Esophagus (tissue), 2 donors: ENCODE data around the gene TRAF6. TPM values are rescaled to one million over a fixed set of nuclear protein-coding genes. Genes with fewer than 3 reads are reported as not detected.

ENCODE experiments used
- H3K27ac ChIP-seq, 2 donors: one replicate each; pipeline ENCODE4 v1.5.1; 2013; ENCODE audit warnings: low read depth in 2 of 2, mild to moderate bottlenecking in 2 of 2, inconsistent platforms in 1 of 2, low read length in 1 of 2, moderate library complexity in 1 of 2
- H3K27me3 ChIP-seq, 2 donors: one replicate each; pipeline ENCODE4 v1.6.1; 2013; ENCODE audit warnings: low read length in 2 of 2, control low read depth in 1 of 2, mild to moderate bottlenecking in 1 of 2; ENCODE audit not compliant: insufficient read depth in 2 of 2, control insufficient read depth in 1 of 2
- H3K36me3 ChIP-seq, 2 donors: one replicate each; pipeline ENCODE4 v1.6.1; 2013; ENCODE audit warnings: low read length in 1 of 2; ENCODE audit not compliant: control insufficient read depth in 2 of 2, insufficient read depth in 2 of 2
- H3K4me1 ChIP-seq, 2 donors: one replicate each; pipeline ENCODE4 v1.6.1; 2013; ENCODE audit warnings: low read length in 1 of 2; ENCODE audit not compliant: control insufficient read depth in 2 of 2, insufficient read depth in 2 of 2
- H3K4me3 ChIP-seq, 2 donors: one replicate each; pipeline ENCODE4 v1.5.1; 2013; ENCODE audit warnings: low read length in 2 of 2, mild to moderate bottlenecking in 2 of 2, low read depth in 1 of 2, moderate library complexity in 1 of 2
- H3K9me3 ChIP-seq, 2 donors: one replicate each; pipeline ENCODE4 v1.6.1; 2013; ENCODE audit warnings: mild to moderate bottlenecking in 2 of 2, low read depth in 1 of 2, low read length in 1 of 2, moderate library complexity in 1 of 2; ENCODE audit not compliant: control insufficient read depth in 2 of 2, insufficient read depth in 1 of 2
- WGBS, 2 donors: extraction: QIAGEN DNeasy Blood & Tissue Kit; methylation state at CpG; one replicate each; pipeline ENCODE4 v1.1.7; 2013; 5-methylcytosine and 5-hydroxymethylcytosine counted together
- polyA plus RNA-seq, 2 donors: library from polyadenylated mRNA; stranded (reverse); fragments of 200-250 nt; gene quantifications; one replicate each; pipeline ENCODE4 v1.2.3, GENCODE V29; 2013
- donor health status: healthy with polysubstance abuse.
- donor health status: Bipolar disorder and iron deficiency.

The TRAF6 gene
- polyA plus RNA-seq, 2 donors = 1.9 to 3.7 TPM

DNA sequence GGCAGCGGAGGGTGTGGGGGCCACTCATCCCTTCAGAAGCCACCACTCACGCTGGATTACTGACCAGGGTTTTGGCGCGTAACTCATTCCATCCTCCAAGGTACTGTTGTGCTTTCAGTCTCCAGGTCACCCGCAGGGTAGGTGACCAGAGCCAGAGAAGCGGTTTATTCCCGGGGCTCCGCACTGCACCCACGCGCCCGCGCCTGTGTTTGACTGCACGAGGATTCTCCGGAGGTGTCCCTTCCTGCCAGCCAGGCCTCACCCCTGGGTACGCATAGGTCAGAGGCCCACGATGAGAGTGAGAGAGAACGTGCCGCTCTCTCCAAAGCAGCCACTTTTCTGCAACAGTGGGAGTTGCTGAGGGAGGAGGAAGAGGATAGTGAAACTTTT is 55.5 kb downstream of the TRAF6 start:
- WGBS, 2 donors = 90% methylated on average over 18 of the region's 18 CpGs
- H3K4me1 ChIP-seq = peaks cover 0 to 12% of the 10 kb centered on the region in 2 donors
- no peaks in the 10 kb centered on the region for H3K36me3 ChIP-seq
- no peaks in the 10 kb centered on the region for H3K27me3 ChIP-seq
- no peaks in the 10 kb centered on the region for H3K9me3 ChIP-seq
- H3K4me3 ChIP-seq = no peak overlapping the region
- H3K27ac ChIP-seq = no peak overlapping the region

DNA sequence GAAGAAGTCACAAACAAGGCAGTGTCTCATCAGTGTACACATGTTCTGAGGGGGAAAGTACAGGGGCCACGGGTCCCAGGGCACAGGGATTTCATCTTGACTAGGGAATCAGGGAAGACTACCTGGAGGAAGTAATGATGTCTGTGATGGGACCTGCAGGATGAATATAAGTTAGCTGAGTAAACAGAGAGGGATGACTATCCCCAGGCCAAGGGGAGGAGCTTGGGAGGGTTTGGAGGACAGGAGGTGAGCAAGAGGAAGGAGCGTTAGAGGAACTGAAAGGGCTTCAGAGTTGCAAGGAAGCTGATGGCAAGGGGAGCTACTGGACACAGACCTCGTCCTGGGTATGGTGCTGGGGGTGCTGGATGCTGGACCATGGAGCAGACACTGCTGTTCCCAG is 56.4 kb downstream of the TRAF6 start:
- WGBS, 2 donors = 74 to 76% methylated on average over 3 of the region's 3 CpGs
- H3K27me3 ChIP-seq = no peaks in the 10 kb centered on the region
- no peak overlapping the region for H3K27ac ChIP-seq
- H3K4me1 ChIP-seq = peaks cover 0 to 12% of the 10 kb centered on the region in 2 donors
- no peaks in the 10 kb centered on the region for H3K9me3 ChIP-seq
- no peak overlapping the region for H3K4me3 ChIP-seq
- no peaks in the 10 kb centered on the region for H3K36me3 ChIP-seq

DNA sequence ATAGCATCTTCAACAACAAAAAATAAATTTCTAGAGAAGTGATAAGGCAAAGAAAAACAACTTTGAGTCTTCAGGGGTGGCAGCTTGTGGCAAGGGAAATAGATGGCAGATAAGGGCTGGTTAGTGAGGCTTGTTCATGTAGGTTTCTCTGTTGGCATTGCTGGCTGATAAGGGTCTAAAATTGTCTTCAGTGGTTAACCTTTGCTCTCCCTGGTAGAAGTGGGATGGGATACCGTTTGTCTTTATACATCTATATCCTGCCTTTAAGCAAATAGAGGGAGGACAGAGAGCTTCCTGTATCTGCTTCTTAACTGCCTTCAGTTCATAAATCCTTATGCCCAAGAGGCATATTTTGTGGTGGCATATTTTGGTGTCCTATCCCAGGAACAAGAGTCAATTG is 57.1 kb downstream of the TRAF6 start:
- no peak overlapping the region for H3K27ac ChIP-seq
- 29 to 30% methylated on average over 1 of the region's 1 CpG for WGBS, 2 donors
- peaks cover 0 to 12% of the 10 kb centered on the region in 2 donors for H3K4me1 ChIP-seq

DNA sequence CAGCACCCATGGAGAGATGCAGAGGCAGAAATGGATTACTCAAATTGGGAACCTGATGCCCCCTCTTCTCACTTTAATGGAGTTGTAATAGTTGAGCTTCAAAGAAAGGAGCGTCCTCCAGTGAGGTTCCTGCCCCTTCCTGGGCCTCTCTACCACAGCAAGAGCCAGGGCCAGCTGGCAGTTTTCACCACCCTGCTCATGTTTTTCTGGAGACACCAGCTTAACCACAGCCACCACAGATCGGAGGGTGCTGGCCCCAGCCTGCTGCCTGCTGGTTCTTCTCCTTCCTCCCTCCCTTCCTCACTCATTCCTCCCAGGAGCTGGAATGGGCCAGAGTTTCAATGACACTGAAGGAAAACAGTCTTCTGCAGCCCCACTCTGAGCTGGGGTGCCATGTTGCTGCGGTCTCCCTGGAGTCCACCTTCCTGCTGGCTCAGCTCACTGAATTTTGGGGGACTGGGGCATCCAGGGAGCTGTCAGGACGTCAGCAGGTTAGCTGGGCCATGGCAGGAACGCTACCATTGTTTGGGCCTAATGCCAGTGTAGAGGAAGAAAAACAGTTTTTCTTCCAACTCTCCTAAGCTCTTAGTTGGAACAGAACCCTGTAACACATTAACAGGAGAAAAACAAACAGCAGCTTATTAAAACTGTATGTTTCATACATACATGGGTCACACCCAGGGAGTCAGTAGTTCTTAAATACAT is 57.7 kb downstream of the TRAF6 start:
- 44 to 49% methylated on average over 5 of the region's 5 CpGs for WGBS, 2 donors
- no peaks in the 10 kb centered on the region for H3K27me3 ChIP-seq
- H3K9me3 ChIP-seq = no peaks in the 10 kb centered on the region
- H3K4me1 ChIP-seq = peaks cover 0 to 12% of the 10 kb centered on the region in 2 donors
- H3K36me3 ChIP-seq = no peaks in the 10 kb centered on the region
- no peak overlapping the region for H3K27ac ChIP-seq
- H3K4me3 ChIP-seq = no peak overlapping the region

More for the DNA sequence above, 57.1 kb downstream of the TRAF6 start:
- Histone ChIP-seq H3K27me3 (no peaks in the 10 kb centered on the region), H3K36me3 (no peaks in the 10 kb centered on the region), H3K9me3 (no peaks in the 10 kb centered on the region), H3K4me3 (no peak overlapping the region)

DNA sequence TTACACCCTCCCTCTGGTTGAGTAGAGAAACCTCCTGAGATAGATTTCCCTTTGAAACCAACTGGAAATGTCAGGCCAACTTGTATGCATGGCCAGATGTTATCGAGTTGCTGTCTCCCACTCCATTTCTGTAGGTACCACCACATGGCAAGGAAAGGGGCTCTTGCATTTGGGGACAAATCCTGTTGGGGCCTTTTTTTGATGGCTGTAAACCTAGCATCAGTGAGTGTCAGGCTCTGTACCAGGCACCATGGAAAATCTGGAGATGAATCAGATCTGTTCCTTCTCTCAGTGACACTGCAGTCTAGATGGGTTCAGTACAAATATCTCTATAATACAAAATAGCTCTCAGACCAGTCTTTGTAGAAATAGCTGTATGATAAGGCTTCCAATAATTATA is 58.4 kb downstream of the TRAF6 start:
- H3K27ac ChIP-seq = no peak overlapping the region
- 78 to 90% methylated on average over 1 of the region's 1 CpG for WGBS, 2 donors
- peaks cover 0 to 12% of the 10 kb centered on the region in 2 donors for H3K4me1 ChIP-seq
- H3K27me3 ChIP-seq = no peaks in the 10 kb centered on the region
- H3K36me3 ChIP-seq = no peaks in the 10 kb centered on the region
- no peaks in the 10 kb centered on the region for H3K9me3 ChIP-seq
- H3K4me3 ChIP-seq = no peak overlapping the region

DNA sequence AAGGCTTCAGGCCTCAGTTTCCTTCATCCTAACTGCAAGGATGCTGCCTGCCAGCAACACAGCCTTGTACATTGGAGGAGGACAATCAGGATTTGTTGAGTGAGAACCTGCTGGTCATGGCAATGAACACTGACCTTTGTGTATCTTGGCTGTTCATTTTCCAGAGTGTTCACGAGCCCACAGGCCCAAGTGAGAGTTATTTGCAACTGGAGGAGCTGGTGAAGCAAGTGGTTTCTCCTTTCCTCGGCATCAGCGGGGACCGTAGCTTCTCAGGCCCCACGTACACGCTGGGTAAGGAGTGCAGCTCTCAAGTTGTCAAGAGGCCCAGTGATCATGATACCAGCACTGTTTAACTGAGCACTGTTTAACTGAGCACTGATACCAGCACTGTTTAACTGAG is 59.0 kb downstream of the TRAF6 start:
- H3K27ac ChIP-seq = no peak overlapping the region
- peaks cover 0 to 3% of the 10 kb centered on the region in 2 donors for H3K36me3 ChIP-seq
- H3K9me3 ChIP-seq = no peaks in the 10 kb centered on the region
- H3K27me3 ChIP-seq = no peaks in the 10 kb centered on the region
- peaks cover 0 to 12% of the 10 kb centered on the region in 2 donors for H3K4me1 ChIP-seq
- WGBS, 2 donors = 97% methylated on average over 6 of the region's 6 CpGs
- no peak overlapping the region for H3K4me3 ChIP-seq

DNA sequence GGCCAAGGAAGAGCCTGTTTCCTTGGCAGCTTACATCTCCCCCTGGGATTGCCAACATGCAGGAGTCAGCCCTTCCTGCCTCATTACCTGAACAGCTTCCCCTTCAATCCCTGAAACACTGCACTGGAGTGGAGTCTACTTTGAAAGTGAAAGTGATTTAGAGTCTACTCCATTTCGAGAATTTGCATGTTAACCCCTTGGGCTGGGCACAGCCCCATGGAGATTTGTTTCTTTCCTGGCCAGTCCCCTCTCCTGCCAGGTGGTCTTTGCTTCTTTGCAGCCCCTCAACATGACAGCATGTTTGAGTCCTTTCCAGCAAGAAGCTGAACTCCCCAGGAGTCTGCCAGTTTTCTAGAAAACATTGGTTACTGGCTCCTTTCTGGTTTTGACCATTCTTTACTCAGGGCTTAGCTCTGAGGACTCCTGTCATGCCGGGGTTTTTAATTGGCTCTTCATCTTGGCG is 59.9 kb downstream of the TRAF6 start:
- no peak overlapping the region for H3K27ac ChIP-seq
- WGBS, 2 donors = 25 to 31% methylated on average over 3 of the region's 3 CpGs
- H3K36me3 ChIP-seq = peaks cover 0 to 3% of the 10 kb centered on the region in 2 donors
- peaks cover 0 to 9% of the 10 kb centered on the region in 2 donors for H3K4me1 ChIP-seq
- no peak overlapping the region for H3K4me3 ChIP-seq
- no peaks in the 10 kb centered on the region for H3K9me3 ChIP-seq
- no peaks in the 10 kb centered on the region for H3K27me3 ChIP-seq

DNA sequence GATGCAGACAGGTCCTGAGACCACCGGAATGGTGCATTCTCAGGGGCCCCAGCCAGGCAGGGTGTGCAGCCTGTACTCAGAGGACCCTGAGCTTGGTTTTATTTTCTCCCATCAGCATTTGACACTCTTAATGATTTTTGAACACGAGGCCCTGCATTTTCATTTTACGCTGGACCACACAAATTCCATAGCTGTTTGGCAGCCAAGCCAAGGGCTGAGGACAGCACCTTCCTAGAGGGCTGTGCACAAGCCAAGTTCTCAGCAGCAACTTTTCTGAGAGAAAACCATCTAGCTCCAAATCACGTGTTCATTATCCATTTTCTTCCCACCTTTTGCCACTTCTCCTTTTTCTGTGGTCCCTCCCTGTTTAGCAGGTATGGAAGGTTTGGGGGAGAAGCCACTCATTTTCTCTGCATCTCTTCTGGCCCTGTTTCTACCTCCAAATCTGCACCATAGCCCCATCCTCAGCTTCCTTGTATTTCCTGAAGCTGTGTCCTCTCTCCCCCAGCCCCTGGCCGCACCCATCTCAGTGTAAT is 60.4 kb downstream of the TRAF6 start:
- no peaks in the 10 kb centered on the region for H3K27me3 ChIP-seq
- WGBS, 2 donors = 72 to 76% methylated on average over 5 of the region's 5 CpGs
- H3K4me1 ChIP-seq = peaks cover 0 to 9% of the 10 kb centered on the region in 2 donors
- peaks cover 0 to 3% of the 10 kb centered on the region in 2 donors for H3K36me3 ChIP-seq
- no peak overlapping the region for H3K4me3 ChIP-seq
- H3K27ac ChIP-seq = no peak overlapping the region
- H3K9me3 ChIP-seq = no peaks in the 10 kb centered on the region

DNA sequence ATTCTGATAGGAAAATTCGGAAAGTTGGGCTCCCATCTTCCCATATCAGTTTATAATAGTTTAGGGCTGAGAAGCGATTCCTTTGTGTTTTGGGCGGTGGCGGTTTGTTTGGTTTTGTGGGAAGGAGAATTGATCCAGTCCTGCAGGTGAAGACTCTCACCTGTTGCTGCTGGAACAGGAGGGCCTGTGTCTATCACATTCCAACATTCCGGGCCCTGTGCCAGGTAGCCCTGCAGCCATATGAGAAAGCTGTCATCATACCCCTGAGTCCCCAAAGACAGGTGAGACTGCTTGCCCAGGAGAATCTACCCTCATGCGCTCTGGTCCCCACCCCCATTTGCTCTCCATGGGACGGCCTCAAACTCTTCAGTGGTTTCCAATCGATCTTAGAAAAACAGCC is 62.1 kb downstream of the TRAF6 start:
- Histone ChIP-seq H3K4me3 (no peak overlapping the region), H3K27me3 (no peaks in the 10 kb centered on the region), H3K36me3 (peaks cover 0 to 3% of the 10 kb centered on the region in 2 donors), H3K4me1 (peaks cover 0 to 7% of the 10 kb centered on the region in 2 donors), H3K9me3 (no peaks in the 10 kb centered on the region), H3K27ac (no peak overlapping the region)
- WGBS, 2 donors = 43 to 56% methylated on average over 8 of the region's 8 CpGs

DNA sequence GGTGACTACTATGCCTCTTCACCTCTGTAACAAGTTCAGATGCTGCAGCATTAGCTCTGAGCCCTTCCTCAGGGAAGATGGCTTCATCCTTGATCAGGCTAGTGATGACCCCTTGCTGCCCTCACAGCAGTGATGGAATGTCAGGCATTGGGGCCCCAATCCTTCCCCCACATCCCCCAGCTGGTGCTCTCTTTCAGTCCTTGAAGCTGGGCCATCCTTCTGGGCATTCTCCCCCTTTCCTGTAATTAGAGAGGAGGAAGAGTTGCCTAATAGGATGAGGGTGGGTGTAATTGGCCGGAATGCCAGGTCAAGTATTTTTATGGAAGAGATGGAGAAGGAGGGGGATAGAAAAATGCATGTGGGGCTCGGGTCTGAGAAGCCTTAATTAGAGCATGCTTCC is 62.6 kb downstream of the TRAF6 start:
- no peak overlapping the region for H3K4me3 ChIP-seq
- H3K4me1 ChIP-seq = peaks cover 0 to 6% of the 10 kb centered on the region in 2 donors
- H3K27me3 ChIP-seq = no peaks in the 10 kb centered on the region
- H3K27ac ChIP-seq = no peak overlapping the region
- H3K36me3 ChIP-seq = peaks cover 0 to 3% of the 10 kb centered on the region in 2 donors
- H3K9me3 ChIP-seq = no peaks in the 10 kb centered on the region
- WGBS, 2 donors = 62 to 79% methylated on average over 2 of the region's 2 CpGs
